Inflammatory macrophage treated with lipopolysaccharide for 1 hour (primary cell): ENCODE data around the gene DEFB112.

Source experiments
- DNase-seq, 2 donors: peaks; one replicate each; pipeline ENCODE4 v3.0.0-alpha.2; 2020 to 2022

Gene DEFB112

GRCh38 chr6:50049829-50050228 lies at the start of gene DEFB112:
Gene DEFB112 (minus strand): TSS chr6:50049929. CDS start chr6:50049869, 60 bp downstream.
- DNase-seq = no peak

GRCh38 chr6:50098641-50098993 lies 48.9 kb upstream of the DEFB112 start:
- no peak for DNase-seq

- DNase-seq = no peak
Observed at GRCh38 chr6:50097966-50098640, 48.4 kb upstream of the DEFB112 start.

GRCh38 chr6:50096296-50096695 lies 46.6 kb upstream of the DEFB112 start:
- no peak for DNase-seq

GRCh38 chr6:50093938-50094272 lies 44.2 kb upstream of the DEFB112 start:
- DNase-seq = no peak

GRCh38 chr6:50093116-50093937 lies 43.6 kb upstream of the DEFB112 start:
- DNase-seq = no peak

- no peak for DNase-seq
Observed at GRCh38 chr6:50091641-50092040, 41.9 kb upstream of the DEFB112 start.

- no peak for DNase-seq
Observed at GRCh38 chr6:50089911-50090310, 40.2 kb upstream of the DEFB112 start.

- no peak for DNase-seq
Observed at GRCh38 chr6:50087231-50087954, 37.7 kb upstream of the DEFB112 start.

- DNase-seq = no peak
Observed at GRCh38 chr6:50077385-50077784, 27.7 kb upstream of the DEFB112 start.

- DNase-seq = no peak
Observed at GRCh38 chr6:50076431-50076830, 26.7 kb upstream of the DEFB112 start.

- DNase-seq = no peak
Observed at GRCh38 chr6:50071921-50072320, 22.2 kb upstream of the DEFB112 start.

GRCh38 chr6:50070101-50070500 lies 20.4 kb upstream of the DEFB112 start:
- DNase-seq = no peak

- no peak for DNase-seq
Observed at GRCh38 chr6:50062051-50062450, 12.3 kb upstream of the DEFB112 start.

- no peak for DNase-seq
Observed at GRCh38 chr6:50056242-50056641, 6.5 kb upstream of the DEFB112 start.

- no peak for DNase-seq
Observed at GRCh38 chr6:50047026-50047425, 2.7 kb downstream of the DEFB112 start.

GRCh38 chr6:50030777-50031562 lies 18.8 kb downstream of the DEFB112 start:
- DNase-seq = no peak

GRCh38 chr6:50030350-50030749 lies 19.4 kb downstream of the DEFB112 start:
- no peak for DNase-seq

GRCh38 chr6:50025258-50025657 lies 24.5 kb downstream of the DEFB112 start:
- DNase-seq = no peak

- DNase-seq = no peak
Observed at GRCh38 chr6:50021894-50022293, 27.8 kb downstream of the DEFB112 start, which contains the start of gene DEFB110. Gene DEFB110 (minus strand): TSS chr6:50021994. CDS start chr6:50021935, 59 bp downstream.

GRCh38 chr6:50007819-50008218 lies 41.9 kb downstream of the DEFB112 start:
- DNase-seq = no peak

GRCh38 chr6:50003139-50003538 lies 46.6 kb downstream of the DEFB112 start:
- no peak for DNase-seq

- no peak for DNase-seq
Observed at GRCh38 chr6:49995278-49995677, 54.5 kb downstream of the DEFB112 start.
